NCI-H187 treated with DMSO at 0.1 percent for 48 hours (cell line): ENCODE measurements around the gene EVL.
A peak's percentile ranks its signal among the peaks of the same experiment; 100 is the strongest.

ENCODE experiments used
- DNase-seq: peaks from one replicate; lab custom pipeline; 2025; lab: John Stamatoyannopoulos, UW

The EVL gene

GRCh38 chr14:100109594-100109955 is 44.4 kb downstream of the EVL start:
- no peak for DNase-seq

- no peak for DNase-seq
Observed at GRCh38 chr14:100110816-100111215, 45.6 kb downstream of the EVL start.

- no peak for DNase-seq
Observed at GRCh38 chr14:100111931-100112704, 46.9 kb downstream of the EVL start.

- DNase-seq = no peak
Observed at GRCh38 chr14:100114109-100114765, 49.0 kb downstream of the EVL start.

GRCh38 chr14:100115236-100115635 is 50.0 kb downstream of the EVL start:
- DNase-seq = no peak

GRCh38 chr14:100115726-100116125 is 50.5 kb downstream of the EVL start:
- DNase-seq = no peak

GRCh38 chr14:100116134-100116533 is 50.9 kb downstream of the EVL start:
- DNase-seq = no peak

- DNase-seq = no peak
Observed at GRCh38 chr14:100117026-100117425, 51.8 kb downstream of the EVL start.

- DNase-seq = peak; percentile 44
Observed at GRCh38 chr14:100117633-100118395, 52.6 kb downstream of the EVL start.

- no peak for DNase-seq
Observed at GRCh38 chr14:100118396-100119011, 53.3 kb downstream of the EVL start.

GRCh38 chr14:100119251-100119650 is 54.0 kb downstream of the EVL start:
- no peak for DNase-seq

- DNase-seq = no peak
Observed at GRCh38 chr14:100120522-100121269, 55.5 kb downstream of the EVL start.

GRCh38 chr14:100121643-100122480 is 56.6 kb downstream of the EVL start:
- DNase-seq = no peak

GRCh38 chr14:100122481-100123223 is 57.4 kb downstream of the EVL start:
- DNase-seq = no peak

GRCh38 chr14:100123618-100124017 is 58.4 kb downstream of the EVL start:
- DNase-seq = no peak

GRCh38 chr14:100124551-100125088 is 59.4 kb downstream of the EVL start:
- peak; percentile 75 for DNase-seq

GRCh38 chr14:100126401-100126800 is 61.2 kb downstream of the EVL start:
- DNase-seq = no peak

GRCh38 chr14:100127853-100128455 is 62.7 kb downstream of the EVL start:
- no peak for DNase-seq

- DNase-seq = no peak
Observed at GRCh38 chr14:100128688-100129087, 63.5 kb downstream of the EVL start.
